Measurements from ENCODE around the gene ABCF2. TPM values are rescaled to one million over a fixed set of nuclear protein-coding genes. Genes with fewer than 3 reads are reported as not detected.

The ABCF2 gene
- polyA plus RNA-seq, 4 donors = 21.5 to 28.2 (median 25.5) TPM

DNA sequence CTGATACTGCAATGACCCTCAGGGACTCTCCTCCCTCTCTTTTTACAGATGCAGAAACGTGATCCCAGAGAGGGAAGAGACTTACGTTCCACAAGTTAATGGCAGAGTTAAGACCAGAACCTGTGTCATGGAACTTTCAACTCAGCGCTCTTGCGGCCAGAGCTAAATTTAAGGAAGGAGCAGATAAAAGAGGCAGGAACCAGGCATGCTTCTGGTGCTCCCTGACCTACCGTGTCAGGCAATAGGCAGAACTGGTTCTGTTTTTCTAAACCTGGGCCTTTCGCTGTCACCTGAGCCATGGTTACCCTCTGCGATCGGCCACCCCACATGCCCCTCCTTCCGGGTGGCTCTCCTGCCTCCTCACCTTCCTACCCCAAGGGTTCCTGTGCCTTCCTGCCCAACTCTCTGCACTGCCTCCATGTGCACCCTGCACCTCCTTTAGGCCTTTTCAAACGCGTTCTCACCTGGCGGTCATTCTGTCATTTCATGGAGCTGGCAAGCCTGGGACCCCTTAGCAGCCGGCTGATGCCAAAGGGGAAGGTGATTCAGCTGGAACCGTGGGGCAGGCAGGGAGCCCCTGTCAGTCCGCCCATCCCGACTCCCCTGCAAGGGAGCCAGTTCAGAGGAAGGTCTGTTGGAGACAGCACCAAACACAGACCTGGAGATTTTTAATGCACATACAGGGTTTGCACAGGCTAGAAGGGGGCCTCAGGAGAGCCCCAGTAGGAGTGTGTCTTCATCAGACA, 51.8 kb downstream of the ABCF2 start:
- no peak for DNase-seq (ENCODE audit: low read depth in 4 of 4, low spot score in 3 of 4)

DNA sequence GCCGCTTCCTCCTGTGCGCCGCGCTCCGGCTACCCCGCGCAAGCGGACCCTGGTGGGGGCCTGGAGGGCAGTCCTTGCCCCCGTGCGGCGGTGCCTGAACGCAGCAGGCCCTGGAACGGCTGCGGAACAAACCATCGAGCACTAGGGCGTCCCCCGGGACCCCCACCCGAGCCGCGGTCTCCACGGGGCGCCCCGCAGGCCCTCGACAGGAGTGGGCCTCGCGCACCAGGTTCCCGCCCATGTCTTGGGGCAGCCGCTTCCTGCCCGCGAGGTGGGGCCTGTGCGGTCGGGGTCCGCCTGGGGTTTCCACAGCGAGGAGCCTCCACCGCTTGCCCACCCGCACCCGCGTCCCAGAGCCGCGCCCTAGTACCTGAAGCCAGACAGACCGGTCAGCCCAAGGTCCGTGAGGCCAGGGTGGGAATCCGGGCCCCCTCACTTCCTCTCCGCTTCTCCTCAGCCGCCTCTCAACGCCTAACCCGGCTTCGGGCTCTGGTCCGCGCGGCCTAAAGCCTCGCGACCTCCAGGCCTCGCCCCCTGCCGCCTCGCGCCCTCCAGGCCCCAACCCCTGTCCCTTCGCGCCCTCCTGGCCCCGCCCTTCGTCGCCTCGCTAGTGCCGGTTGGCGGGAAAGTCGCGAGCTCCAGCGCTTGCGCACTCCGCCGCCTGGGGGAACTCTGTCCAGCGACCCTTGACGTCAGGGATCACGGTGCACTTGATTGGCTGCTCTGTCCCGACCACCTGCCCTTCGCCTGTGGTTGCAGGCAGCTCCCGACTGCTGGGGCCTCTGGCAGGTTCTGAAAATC, 52.6 kb downstream of the ABCF2 start:
- no peak for DNase-seq (ENCODE audit: low read depth in 4 of 4, low spot score in 3 of 4)

DNA sequence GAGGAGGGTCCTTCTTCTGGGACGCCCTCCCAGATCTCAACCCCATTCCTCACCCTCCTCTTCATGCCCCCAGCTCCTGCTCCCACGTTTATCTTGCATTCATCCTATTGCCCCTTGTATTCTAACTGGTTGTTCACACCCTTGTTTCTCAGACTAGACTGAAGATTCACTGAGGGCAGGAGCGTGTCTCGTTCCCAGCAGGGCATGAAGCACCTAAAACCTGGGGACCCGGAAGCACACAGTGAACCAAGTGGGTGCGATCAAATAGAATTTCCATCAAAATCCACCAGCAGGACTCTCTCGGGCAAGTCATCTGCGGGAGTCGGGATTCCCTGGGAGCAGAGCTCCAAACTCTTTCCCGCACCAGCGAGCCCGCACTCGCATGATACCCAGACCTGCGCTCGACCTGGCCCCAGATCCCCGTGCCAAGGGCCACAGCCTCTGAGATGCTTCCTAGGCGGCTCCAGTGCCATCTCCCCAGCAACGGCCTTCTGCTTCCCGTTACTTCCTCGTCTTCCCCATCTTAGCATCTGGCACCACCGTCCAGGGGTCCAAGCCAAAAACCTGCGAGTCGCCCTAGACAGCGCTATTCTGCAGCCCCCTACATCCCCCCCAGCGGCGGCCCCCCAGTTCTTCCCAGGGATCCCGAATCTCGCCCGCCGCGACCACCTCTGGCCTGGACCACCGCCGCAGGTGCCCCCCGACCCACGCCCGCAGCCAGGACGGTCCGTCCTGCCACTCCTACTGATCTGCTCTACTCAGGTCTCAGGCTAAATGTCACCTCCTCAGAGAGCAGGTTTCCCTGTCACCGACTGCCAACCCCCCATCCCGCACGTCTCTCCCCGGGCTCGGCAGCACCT, 53.4 kb downstream of the ABCF2 start:
- no peak for DNase-seq (ENCODE audit: low read depth in 4 of 4, low spot score in 3 of 4)

DNA sequence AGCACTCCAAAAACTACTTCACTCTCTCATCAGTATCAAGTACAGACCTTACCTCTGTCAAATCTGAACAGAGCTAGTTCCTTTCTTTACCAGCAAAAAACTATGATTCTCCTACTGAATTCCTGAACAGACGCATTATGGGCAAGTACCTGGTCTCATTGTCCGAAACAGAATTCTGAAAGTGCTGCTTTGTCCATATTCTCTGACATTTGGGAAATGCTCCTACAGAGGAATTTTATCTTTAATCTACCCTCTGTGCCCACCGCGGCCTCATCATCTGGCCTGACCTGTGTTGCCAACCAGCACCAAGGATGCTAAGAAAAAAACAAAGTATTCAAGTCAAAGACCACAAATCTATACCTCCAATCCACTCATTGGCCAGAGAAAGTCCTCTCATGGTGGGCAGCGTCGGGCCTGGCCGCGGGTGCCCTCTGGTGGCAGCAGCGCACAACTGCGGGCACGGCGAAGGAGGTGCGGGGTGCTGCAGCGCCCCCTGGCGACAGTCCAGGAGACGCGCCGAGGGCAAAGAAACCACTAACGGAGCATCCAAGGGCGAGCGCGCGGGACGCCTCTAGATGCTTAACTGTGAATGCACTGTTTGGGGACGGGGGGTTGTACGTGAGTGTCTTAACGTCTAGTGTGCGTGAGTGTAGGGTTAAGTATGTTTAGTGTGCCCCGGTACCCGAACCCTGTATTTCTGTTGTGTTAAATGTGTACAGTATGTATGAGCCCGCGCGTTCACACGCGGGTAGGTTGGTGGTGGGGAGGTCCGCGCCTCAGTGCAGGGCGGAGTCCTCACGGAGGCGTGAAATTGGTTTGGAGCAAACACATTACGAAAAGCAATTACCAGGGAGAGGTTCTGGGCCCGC, 54.5 kb downstream of the ABCF2 start:
- DNase-seq (ENCODE audit: low read depth in 4 of 4, low spot score in 3 of 4) = peak in 3 of 4 donors; percentile 25 to 56 (median 27)

DNA sequence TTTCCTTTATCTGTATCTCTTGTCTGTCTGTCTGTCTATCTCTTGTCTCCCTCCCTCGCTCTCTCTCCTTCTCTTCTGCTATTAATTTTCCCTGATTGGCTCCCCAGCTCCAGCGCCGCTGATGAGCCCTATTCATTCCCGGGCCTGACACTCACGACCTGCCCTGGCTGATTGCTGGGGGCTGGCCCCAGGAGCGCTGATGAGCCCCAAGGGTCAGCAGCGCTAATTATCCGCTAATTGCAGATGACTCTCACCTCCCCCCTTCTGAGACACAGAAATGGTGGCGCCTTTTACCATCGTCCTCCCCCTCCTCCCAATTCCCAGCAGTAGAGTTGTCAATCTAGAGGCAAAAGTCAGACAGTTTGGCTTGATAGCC, 58.2 kb downstream of the ABCF2 start:
- no peak for DNase-seq (ENCODE audit: low read depth in 4 of 4, low spot score in 3 of 4)

DNA sequence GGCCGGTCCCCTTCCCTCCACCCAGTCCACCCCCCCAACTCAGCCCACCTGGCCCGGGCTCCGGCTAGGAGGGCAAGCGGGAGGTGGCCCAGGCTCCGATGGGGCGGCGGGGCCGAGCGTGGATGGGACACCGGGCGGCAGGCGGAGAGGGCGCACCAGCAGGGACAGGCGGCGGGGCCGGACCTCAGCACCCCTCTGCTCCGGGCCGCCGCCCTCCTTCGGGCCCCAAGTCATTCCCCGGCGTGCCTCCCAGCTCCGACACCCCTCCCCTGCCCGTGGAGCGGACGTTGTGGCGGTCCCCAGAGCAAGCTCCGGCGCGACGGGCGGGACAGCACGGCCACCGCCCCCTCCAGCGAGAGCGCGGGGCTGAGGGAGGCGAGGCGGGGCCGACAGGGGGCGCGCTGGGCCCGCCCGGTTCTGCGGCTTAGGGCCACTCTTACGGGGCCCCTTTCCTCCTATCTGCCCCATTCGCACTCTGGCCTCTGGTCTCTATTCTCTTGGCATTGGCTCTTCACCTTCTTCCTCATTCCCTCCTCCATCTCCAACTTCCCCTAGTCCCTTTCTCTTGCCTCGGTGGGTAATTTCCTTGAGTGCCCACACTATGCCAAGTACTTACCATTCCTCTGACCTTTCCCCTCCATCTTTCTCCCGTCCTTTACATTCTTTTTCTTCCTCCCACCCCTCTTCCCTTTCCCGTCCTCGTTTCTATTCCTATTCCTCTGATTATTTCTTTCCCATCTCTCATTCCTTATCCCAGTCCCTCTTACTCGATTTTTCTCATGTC, 58.8 kb downstream of the ABCF2 start:
- DNase-seq (ENCODE audit: low read depth in 4 of 4, low spot score in 3 of 4) = no peak

DNA sequence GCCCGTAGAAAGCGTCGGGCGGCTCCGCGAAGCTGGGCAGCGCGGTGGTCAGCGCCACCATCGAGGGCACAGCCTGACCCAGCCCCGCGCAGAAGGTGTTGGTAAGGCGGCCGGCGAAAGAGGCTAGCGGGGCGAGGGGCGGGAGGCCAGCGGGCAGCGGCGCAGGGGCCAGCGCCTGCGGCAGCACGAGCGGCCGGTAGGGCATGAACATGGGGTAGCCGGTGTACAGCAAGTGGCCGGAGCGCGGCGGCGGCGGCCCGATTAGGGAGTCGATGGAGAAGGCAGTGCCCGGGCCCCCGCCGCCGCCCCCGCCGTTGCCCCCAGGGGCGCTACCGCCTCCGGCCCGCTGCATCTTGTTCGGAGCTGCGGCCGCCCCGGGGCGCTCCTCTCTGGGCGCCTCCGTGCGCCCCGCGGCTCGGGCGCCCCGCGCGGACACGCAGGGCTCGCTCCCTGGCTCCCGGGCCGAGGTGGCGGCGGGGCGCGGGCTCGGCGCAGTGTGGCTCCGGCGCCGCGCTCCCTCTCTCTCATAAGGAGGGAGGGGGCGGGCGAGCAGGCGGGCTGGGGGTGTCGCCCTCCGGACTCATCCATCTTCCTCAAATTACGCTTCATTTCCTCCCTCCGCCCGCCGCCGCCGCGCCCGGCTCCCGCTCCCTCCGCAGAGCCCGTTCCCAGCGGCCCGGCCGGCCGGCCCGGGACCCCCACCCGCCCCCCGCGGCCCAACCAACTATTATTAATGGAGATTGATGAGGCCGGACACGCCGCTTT, 59.6 kb downstream of the ABCF2 start, which contains the start of gene GBX1:
TSS of gene GBX1 (minus strand) at position 498 of the 765 bp plus-strand sequence. CDS start at position 352, 146 bp downstream.
- peak in 1 of 4 donors; percentile 40 for DNase-seq (ENCODE audit: low read depth in 4 of 4, low spot score in 3 of 4)

DNA sequence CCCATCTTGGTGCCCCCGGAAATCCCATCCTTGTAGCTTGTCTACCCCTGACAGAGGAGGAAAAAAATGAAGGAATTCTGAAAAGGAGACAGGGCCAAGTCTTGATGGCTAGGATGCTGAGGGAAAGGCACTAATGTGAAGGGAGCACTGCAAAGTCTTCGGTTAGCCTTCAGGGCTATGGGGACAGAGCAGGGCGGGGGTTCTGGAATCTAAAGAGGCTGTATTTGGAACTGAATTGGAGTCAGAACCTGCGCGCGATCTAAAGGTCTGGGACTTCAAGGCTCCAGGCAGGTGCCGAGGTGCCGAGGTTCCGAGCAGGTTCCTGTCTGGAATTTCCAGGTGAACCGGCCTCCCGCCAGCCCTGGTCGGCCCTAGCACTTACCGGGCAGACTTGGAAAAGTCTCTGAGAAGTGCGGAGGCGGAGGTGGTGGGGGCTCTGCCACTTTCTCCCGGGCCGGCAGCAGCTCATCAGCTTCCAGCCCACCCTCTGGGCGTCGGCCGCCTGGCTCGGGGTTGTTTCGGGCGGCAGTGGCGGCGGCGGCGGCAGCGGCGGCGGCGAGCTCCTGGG, 60.3 kb downstream of the ABCF2 start:
- DNase-seq (ENCODE audit: low read depth in 4 of 4, low spot score in 3 of 4) = no peak

Other genes starting within 250 kb of the ABCF2 start
- gene KCNH2, start 248.9 kb downstream of the ABCF2 start, polyA plus RNA-seq (ENCODE audit: insufficient read length in 4 of 4) = 10 to 100 TPM in 3 of 4 donors, 1 to 10 TPM in 1; 9.8 to 17.5 (median 15.7) TPM
- 10 to 100 TPM in 1 of 4 donors, 1 to 10 TPM in 3; 6.2 to 15.2 (median 8.5) TPM for gene NOS3, start 236.2 kb downstream of the ABCF2 start, polyA plus RNA-seq (ENCODE audit: insufficient read length in 4 of 4)
- 1 to 10 TPM; 1.2 to 3.5 (median 1.5) TPM for gene ATG9B, start 202.7 kb downstream of the ABCF2 start, polyA plus RNA-seq (ENCODE audit: insufficient read length in 4 of 4)
- gene ABCB8, start 198.8 kb downstream of the ABCF2 start, polyA plus RNA-seq (ENCODE audit: insufficient read length in 4 of 4) = 10 to 100 TPM; 16.9 to 35.2 (median 21.1) TPM
- 1 to 10 TPM; 1.8 to 3.0 (median 2.7) TPM for gene ASIC3, start 178.7 kb downstream of the ABCF2 start, polyA plus RNA-seq (ENCODE audit: insufficient read length in 4 of 4)
- 10 to 100 TPM; 12.3 to 18.5 (median 17.2) TPM for gene CDK5, start 169.3 kb downstream of the ABCF2 start, polyA plus RNA-seq (ENCODE audit: insufficient read length in 4 of 4)
- 100 to 1,000 TPM in 1 of 4 donors, 10 to 100 TPM in 3; 59.9 to 127 (median 81.9) TPM for gene SLC4A2, start 167.6 kb downstream of the ABCF2 start, polyA plus RNA-seq (ENCODE audit: insufficient read length in 4 of 4)
- gene FASTK, start 146.4 kb downstream of the ABCF2 start, polyA plus RNA-seq (ENCODE audit: insufficient read length in 4 of 4) = 10 to 100 TPM; 41.3 to 74.7 (median 47.8) TPM
- gene TMUB1, start 143.7 kb downstream of the ABCF2 start, polyA plus RNA-seq (ENCODE audit: insufficient read length in 4 of 4) = 10 to 100 TPM; 19.9 to 39.3 (median 25.6) TPM
- gene AGAP3, start 140.7 kb downstream of the ABCF2 start, polyA plus RNA-seq (ENCODE audit: insufficient read length in 4 of 4) = 10 to 100 TPM; 50.2 to 81.5 (median 72.6) TPM
- under 1 TPM in 2 of 4 donors, not detected in 2; 0.27 to 0.34 TPM for gene GBX1, start 59.5 kb downstream of the ABCF2 start, polyA plus RNA-seq (ENCODE audit: insufficient read length in 4 of 4)
- not detected for gene ASB10, start 40.0 kb downstream of the ABCF2 start, polyA plus RNA-seq (ENCODE audit: insufficient read length in 4 of 4)
- not detected for gene H2BK1, start 16.7 kb downstream of the ABCF2 start, polyA plus RNA-seq (ENCODE audit: insufficient read length in 4 of 4)
- 10 to 100 TPM; 23.3 to 27.1 (median 25.6) TPM for gene CHPF2, start 5.3 kb upstream of the ABCF2 start, polyA plus RNA-seq (ENCODE audit: insufficient read length in 4 of 4)
- 10 to 100 TPM; 64.8 to 92.8 (median 84.6) TPM for gene SMARCD3, start 21.5 kb upstream of the ABCF2 start, polyA plus RNA-seq (ENCODE audit: insufficient read length in 4 of 4)
- 10 to 100 TPM; 76.2 to 95.4 (median 85.2) TPM for gene NUB1, start 114.6 kb upstream of the ABCF2 start, polyA plus RNA-seq (ENCODE audit: insufficient read length in 4 of 4)
- gene WDR86, start 182.8 kb upstream of the ABCF2 start, polyA plus RNA-seq (ENCODE audit: insufficient read length in 4 of 4) = 10 to 100 TPM; 17.1 to 48.1 (median 26.0) TPM
- 1 to 10 TPM in 3 of 4 donors, under 1 TPM in 1; 0.31 to 4.0 (median 2.6) TPM for gene CRYGN, start 212.9 kb upstream of the ABCF2 start, polyA plus RNA-seq (ENCODE audit: insufficient read length in 4 of 4)